T-helper 9 cell (primary cell): ENCODE data around the gene TBL1X.
"Not testable (repeated sequence)": the region's sequence is repeated elsewhere in the genome, so short reads cannot be mapped to it uniquely, and the experiment has no call there.

Source experiments
- DNase-seq: peaks from one replicate; pipeline ENCODE4 v3.0.0-alpha.2; 2020

Gene TBL1X

DNA sequence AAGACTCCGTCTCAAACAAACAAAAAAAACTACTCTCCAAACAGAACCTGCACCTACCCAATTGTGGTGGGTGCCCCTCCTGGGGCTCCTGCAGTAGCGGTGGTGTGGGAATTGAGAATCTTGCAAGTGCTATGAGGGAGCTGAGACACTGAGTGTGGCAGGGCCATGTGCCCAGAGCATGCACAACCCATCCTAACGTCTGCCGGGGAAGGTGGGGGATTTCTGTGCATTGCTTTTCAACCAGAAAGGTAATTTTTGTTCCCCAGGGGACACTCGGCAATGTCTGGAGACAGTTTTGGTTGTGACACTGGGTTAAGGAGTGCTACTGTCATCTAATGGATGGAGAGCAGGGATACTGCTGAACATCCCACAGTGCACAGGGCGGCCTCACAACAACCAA lies 35.7 kb downstream of the TBL1X start:
- DNase-seq: no peak

- no peak for DNase-seq
Observed at GRCh38 chrX:9501362-9501761, 36.5 kb downstream of the TBL1X start.

GRCh38 chrX:9503261-9503660 lies 38.4 kb downstream of the TBL1X start:
- DNase-seq: no peak

DNA sequence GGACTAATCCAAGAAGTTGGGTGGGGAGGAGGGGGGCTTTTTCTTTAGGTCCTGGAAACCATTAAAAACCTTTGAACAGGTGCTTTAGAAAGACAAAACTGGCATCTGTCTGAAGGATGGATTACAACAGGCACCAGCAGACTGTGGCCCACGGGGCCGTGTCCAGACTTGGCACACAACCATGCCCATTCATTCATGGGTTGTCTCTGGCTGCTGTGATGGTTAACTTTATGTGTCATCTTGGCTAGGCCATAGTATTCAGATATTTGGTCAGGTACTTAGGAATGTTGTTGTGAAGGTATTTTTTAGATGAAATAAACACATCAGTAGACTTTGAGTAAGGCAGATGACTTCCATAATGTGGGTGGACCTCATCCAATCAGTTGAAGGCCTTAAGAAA lies 45.5 kb downstream of the TBL1X start:
- no peak for DNase-seq

DNA sequence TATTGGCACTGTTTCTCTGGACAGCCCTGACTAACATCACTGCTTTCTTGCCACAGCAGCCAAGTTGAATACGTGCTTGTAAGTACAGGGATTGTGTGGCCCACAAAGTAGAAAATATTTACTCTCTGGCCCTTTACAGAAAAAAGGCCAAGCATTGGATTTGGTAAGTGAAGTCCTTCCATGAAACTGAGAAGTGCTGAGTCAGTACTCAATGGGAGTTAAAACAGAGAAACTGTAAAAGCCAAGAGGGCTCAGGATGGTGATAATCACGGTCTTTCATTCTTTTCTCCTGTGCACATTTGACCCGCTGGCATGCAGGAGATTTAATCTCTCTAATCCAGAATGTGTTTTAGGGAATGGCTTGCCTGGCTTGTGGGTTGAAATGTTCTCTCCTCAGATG lies 46.1 kb downstream of the TBL1X start:
- DNase-seq: no peak

DNA sequence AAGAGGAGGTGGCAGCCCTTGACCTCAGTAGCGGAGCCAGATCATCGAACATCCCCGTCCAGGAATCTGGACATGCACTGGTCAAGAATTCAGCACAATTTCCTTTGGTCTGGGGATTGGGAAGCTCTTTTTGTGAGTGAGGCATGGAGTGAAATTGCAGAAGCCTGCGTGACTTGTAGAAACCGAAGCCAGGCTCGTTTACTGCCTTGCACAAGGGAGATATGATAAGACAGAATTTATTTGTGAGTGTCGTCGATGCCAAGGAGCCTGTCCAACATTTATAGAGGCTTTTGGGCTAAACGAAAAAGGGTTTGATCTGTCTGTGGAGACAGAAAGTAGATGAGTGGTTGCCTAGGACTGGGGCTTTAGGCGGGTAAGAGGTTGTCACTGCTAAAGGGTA lies 50.6 kb downstream of the TBL1X start:
- DNase-seq: no peak

DNA sequence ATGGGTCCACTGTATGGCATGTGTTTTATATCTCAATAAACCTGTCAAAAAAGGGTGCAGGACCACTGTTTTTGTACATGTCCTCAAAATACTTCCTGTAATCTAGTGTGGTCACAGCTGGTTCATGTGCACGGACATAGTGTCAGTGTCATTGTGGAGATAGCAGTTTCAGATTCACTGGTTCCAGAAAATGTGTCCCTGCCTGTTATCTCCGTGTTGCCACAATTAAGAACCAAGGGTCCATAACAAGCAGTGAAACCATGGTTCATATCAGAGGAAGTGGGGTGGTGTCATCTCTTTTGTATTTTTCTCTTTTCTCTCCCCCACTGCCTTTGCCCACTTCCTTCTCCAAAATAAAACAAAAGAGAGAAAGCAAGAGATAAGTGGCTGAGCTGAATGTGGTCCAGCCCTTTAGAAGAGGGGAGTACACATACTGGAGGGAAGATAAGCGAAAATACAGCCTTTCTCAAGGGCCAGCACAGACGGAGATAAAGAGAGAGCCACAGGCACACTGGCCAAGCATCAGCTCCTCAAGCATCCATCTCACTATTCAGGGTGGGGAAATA lies 51.2 kb downstream of the TBL1X start:
- DNase-seq: no peak

- DNase-seq: no peak
Observed at GRCh38 chrX:9516635-9517034, 51.8 kb downstream of the TBL1X start.

GRCh38 chrX:9518051-9518450 lies 53.2 kb downstream of the TBL1X start:
- no peak for DNase-seq

DNA sequence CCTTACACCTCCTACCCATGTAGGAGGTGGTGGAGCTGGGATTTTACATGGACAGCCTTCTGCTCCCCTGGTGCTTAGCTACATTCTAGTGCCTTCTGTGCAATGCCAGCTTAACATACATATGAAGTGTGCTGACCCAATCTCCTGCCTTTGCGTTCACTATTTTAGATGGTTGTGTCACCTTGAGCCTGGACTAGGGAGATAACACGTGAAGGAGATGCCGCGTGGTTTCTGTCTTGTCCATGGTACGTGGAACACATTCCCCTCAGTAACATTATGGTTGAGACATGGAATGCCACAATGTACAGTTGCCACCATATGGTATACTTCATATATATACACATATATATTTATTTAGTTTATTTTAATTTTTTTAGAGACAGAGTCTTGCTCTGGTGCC lies 54.0 kb downstream of the TBL1X start:
- DNase-seq: no peak

DNA sequence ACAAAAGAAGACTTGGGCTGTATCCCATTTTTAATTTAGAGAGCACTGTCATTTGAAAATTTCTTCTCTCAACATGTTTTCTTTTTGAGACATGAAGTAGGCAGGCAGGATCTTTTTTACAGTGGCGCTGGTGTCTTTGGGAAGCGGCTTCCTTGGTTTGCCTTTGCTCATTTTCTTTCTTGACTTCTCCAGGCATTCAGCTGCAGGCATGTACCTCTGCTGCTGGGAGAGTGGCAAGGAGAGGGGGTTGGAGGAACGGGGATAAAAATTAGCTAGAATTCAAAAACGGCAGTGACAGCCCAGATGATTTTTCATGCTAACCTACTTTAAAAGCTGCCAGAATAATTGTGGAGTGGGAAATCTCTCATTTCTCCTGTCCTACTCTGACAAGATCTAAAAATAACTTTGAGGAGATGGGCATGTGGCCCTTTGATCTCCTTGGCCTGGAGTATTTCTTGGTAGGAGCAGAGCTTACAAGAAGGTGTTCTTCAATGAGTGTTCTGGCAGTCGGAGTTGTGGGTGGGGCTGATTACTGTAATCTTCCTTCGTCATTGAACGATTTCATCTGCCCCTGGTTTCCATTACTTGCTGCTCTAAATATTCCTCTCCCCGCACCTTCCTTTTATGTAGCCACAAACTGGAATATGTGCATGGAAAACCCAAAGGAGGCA lies 54.8 kb downstream of the TBL1X start:
- no peak for DNase-seq

DNA sequence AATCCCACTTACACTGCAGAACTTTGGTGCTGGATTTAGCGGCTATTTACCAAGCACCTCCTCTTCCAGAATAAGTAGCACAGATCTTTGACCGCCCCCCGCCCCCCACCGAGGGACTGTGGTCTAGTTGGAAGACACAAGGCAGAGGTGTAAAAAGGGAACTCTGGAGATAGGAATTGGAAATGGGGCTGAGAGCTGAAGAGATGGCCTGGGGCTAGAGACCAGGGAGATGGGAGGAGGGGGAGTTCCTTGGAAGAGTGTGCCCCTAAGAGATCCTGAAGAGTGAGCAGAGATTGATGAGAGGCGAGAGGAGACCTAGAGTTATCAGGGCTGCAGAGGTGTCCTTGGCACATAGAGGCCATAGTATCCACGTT lies 55.3 kb downstream of the TBL1X start:
- no peak for DNase-seq

DNA sequence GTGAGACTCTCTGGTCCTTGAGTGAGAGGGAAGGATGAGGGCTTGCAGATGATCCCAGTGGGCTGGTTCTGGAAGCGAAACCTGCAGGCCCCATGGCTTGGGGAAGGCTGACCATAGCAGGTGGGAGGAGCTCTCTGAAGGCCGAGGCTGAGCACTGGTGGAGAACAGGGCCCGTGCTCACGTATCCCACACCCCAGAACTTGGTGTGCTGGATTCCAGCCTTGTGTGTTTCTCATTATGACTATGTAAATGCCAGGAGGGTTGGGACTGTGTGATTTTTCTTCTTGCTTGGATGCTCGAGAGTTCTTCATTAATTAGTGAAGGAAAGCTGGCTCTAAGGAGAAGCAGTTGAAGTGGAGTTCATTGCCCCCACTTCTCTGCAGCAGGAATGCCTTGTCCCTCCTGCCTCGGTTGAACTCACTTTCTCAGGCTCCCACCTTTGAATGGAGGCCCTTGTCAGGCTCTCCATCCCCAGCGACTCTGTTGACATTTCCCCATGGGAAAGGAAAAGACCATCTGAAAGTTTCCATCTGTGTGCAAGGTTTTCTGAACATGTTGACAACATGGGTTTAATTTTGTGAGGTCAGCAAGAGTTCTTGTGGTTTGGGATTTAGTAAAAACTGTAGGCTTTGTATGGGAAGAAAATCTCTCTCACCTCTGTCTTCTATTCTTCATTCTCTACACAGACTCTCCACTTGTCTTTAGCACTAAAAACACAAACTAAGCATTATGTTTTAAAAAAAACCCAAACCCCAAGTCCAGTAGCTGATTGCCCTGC lies 57.7 kb downstream of the TBL1X start:
- no peak for DNase-seq

DNA sequence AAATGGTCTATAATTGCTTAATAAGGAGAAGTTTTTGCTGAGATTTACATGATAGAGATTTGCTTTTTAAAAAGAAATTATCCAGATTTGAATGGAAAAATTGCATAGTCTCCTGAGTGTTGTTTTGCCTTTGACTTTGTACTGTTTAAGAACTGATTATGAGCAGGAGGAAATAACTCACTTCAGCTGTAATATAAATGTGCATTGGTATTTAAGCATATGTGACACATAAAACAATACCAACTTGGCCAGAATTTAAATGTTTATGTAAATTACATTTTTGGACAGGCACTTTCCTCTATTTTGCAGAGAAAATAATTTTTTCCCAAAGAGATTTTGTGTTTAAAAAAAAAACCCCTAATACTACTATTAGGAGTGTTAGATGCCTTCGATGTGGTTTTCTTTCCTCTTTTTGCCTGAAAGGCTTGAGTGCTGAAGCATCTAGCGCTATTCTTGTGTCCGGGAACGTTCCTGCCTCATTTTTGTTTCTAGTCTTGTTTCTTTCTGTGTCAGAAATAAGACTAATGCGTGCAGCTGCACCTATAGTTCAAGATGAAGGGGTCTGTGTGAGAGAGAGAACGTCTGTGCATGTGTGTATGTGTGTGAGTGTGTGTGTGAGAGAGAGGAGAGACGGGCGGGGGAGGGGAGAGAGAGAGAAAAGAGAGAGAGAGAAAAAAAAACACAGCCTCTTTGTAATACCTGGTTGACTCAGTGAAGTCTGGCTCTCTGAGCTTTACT lies 60.8 kb downstream of the TBL1X start:
- no peak for DNase-seq

GRCh38 chrX:9526965-9527364 lies 62.1 kb downstream of the TBL1X start:
- DNase-seq: no peak

DNA sequence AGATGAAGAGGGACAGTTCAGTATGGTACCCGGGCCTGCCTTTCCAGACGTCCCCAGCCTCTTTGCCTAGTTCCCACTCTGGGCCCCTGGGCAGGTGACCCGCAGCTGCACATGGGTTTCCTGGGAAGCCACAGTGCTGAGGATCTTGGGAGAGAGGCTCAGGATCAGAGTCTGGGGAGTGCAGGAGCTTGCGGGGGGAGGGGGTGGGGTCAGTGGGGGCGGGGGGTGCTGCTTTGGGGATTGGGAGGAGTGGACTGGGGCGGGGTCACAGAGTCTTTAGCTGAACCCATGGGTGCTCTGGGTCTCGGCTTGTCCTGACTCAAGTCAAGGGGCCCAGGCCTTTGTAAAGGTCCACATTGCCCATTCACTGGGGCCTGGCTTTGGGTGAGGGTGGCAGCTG lies 63.6 kb downstream of the TBL1X start:
- no peak for DNase-seq

- no peak for DNase-seq
Observed at GRCh38 chrX:9529223-9529622, 64.4 kb downstream of the TBL1X start.

GRCh38 chrX:9530848-9531274 lies 66.0 kb downstream of the TBL1X start:
- peak; percentile 40 for DNase-seq

DNA sequence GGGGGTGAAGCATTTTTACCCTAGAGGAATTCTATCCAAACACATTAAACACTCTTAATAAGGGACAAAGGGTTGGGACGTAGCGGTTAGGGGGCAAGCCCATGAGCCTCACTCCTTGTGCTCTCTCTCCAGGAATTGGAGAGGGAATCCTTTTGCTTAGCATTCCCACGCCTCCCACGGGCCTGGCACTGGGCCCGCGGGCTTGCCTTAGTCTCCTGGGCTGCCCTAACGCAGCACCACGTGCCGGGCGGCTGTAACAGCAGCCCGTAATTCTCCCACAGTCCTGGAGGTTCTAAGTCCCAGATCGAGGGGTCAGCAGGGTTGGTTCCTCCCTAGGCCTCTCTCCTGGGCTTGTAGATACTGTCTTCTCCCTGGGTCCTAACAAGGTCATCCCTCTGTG lies 67.5 kb downstream of the TBL1X start:
- DNase-seq: no peak

GRCh38 chrX:9533611-9534010 lies 68.8 kb downstream of the TBL1X start:
- DNase-seq: no peak

DNA sequence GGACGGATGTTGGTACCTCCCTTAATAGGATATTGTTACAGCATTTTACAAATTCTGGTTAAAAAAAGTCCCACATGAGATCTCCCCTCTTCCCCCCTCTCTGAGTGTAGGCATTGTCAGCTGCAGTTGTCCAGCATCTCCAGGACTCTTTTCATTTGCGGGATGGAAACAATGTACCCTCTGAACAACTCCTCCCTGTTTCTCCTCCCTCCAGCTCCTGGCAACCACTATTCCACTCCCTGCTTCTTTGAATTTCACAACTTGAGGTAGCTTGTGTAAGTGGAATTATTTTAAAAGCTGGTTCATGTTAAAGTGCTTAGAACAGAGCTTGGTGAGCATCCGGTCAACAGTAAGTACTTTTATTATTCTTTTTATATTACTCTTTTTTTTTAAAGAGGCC lies 69.8 kb downstream of the TBL1X start:
- DNase-seq: no peak

GRCh38 chrX:9535101-9535500 lies 70.2 kb downstream of the TBL1X start:
- no peak for DNase-seq

DNA sequence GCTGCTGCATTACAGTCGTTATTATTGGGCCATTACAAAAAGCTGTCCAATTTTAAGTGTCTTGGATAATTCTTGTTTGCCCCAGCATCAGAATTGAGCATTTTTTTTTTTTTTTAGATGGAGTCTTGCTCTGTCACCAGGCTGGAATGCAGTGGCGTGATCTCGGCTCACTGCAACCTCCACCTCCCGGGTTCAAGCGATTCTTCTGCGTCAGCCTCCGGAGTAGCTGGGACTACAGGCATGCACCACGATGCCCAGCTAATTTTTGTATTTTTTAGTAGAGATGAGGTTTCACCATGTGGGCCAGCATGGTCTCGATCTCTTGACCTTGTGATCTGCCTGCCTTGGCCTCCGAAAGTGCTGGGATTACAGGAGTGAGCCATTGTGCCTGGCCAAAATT lies 71.3 kb downstream of the TBL1X start:
- not testable (repeated sequence) for DNase-seq

DNA sequence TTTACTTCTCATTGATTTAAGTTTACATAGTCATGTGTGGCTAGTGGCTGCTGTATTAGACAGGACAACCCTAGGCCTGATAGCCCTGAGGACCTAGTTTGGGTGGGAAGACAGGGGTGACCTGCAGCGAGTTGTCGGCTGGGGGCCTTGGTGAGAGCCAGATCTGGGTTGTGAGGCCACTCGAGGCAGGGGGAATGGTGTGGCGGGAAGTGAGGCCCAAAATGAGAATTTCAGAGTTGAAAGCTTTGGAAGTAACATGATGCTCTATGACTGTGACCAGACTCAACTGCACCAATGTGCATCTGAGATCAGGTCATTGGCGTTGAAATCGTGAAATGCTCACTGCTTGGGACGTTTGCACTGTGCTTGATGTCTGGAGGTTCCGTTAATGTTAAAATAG lies 72.9 kb downstream of the TBL1X start:
- no peak for DNase-seq
